ENCODE data around the gene AGO3. TPM values are rescaled to one million over a fixed set of nuclear protein-coding genes. Genes with fewer than 3 reads are reported as not detected.

AGO3 gene
- total RNA-seq, 1 experiment from 2014 or later = 26.9 TPM

GRCh38 chr1:35902671-35903070, 28.2 kb upstream of the AGO3 start:
- intact Hi-C loops (cut with micrococcal nuclease) = no loop called here
- Histone ChIP-seq H2AFZ (ENCODE audit: low read depth, low read length, poor library complexity, severe bottlenecking) (no peak overlapping the region), H3K4me2 (ENCODE audit: low read length) (no peak overlapping the region), H3K27ac (ENCODE audit: low read depth, low read length) (no peak overlapping the region), H3K9ac (ENCODE audit: low read length) (no peak overlapping the region), H3K9me2 (ENCODE audit: insufficient read depth) (no peaks in the 10 kb centered on the region), H3K36me3 (ENCODE audit: control insufficient read depth in 1 of 2, insufficient read depth in 2 of 2, low read length in 2 of 2) (peaks cover 9 to 14% of the 10 kb centered on the region in 2 experiments; a peak in 3 of 4 replicates), H3K27me3 (ENCODE audit: insufficient read depth, low read length) (no peaks in the 10 kb centered on the region), H3K4me1 (ENCODE audit: control insufficient read depth in 1 of 2, insufficient read depth in 2 of 2, low read length in 2 of 2) (no peaks in the 10 kb centered on the region), H3K9me3 (ENCODE audit: control insufficient read depth in 1 of 2, insufficient read depth in 1 of 2, low read depth in 1 of 2, low read length in 2 of 2) (no peaks in the 10 kb centered on the region), H3K4me3 (replicated peaks in 1 of 2; ENCODE audit: low read depth in 1 of 2, low read length in 2 of 2) (no peak overlapping the region), H4K20me1 (ENCODE audit: insufficient read depth) (no peaks in the 10 kb centered on the region), H3K79me2 (ENCODE audit: insufficient read depth, low read length) (no peaks in the 10 kb centered on the region)
- ChIA-PET RAD21 (ENCODE audit: low non-redundant PET in 1 of 2, low total read pairs in 2 of 2, uncharacterized antibody in 2 of 2, unreplicated experiment in 2 of 2) (interaction anchor here in 1 of 2 experiments (0.7 kb wide), 1 partner anchor 13 kb away, joined by 3 read pairs; no protein-coding TSS in a partner anchor), POLR2A (no interaction called here), CTCF (no interaction called here)
- DNase-seq (ENCODE audit: low read depth, low spot score) (no peak), ATAC-seq (no peak)
- BruUV-seq (replicated peaks) = no TSS peak
- TF ChIP-seq SP1 (IDR thresholded peaks at IDR 0.05; ENCODE audit: low read depth) = no peak
- no peak for TF ChIP-seq EZH2phosphoT487 (IDR thresholded peaks at IDR 0.05; ENCODE audit: borderline replicate concordance)
- no peak for TF ChIP-seq ATF3 (IDR thresholded peaks at IDR 0.05)
- no peak for TF ChIP-seq POLR2A (IDR thresholded peaks at IDR 0.05; ENCODE audit: borderline replicate concordance, extremely low read depth, insufficient read depth, insufficient read length)
- no peak for TF ChIP-seq CEBPB (IDR thresholded peaks at IDR 0.05; ENCODE audit: low read depth)
- no peak for TF ChIP-seq SRF (IDR thresholded peaks at IDR 0.05; ENCODE audit: low read depth)
- no peak for TF ChIP-seq ZNF274 (IDR thresholded peaks at IDR 0.05; ENCODE audit: low read depth, low read length)
- no peak for TF ChIP-seq EGR1 (IDR thresholded peaks at IDR 0.05; ENCODE audit: low read depth)
- TF ChIP-seq POLR2AphosphoS5 (IDR thresholded peaks at IDR 0.05; ENCODE audit: low read depth, low read length) = no peak
- TF ChIP-seq RAD21 (IDR thresholded peaks at IDR 0.05; ENCODE audit: low read depth) = no peak
- no peak for TF ChIP-seq ELF1 (IDR thresholded peaks at IDR 0.05; ENCODE audit: borderline replicate concordance, low read depth)

- no peak overlapping the region for H3K4me3 ChIP-seq (replicated peaks in 1 of 2; ENCODE audit: low read depth in 1 of 2, low read length in 2 of 2)
- intact Hi-C loops (cut with micrococcal nuclease) = no loop called here
- DNase-seq (ENCODE audit: low read depth, low spot score) = no peak
- no peaks in the 10 kb centered on the region for H3K9me2 ChIP-seq (ENCODE audit: insufficient read depth)
- CTCF ChIA-PET = no interaction called here
- no peak overlapping the region for H2AFZ ChIP-seq (ENCODE audit: low read depth, low read length, poor library complexity, severe bottlenecking)
- peaks cover 44 to 64% of the 10 kb centered on the region in 2 experiments; a peak in 3 of 4 replicates for H3K36me3 ChIP-seq (ENCODE audit: control insufficient read depth in 1 of 2, insufficient read depth in 2 of 2, low read length in 2 of 2)
- H3K9me3 ChIP-seq (ENCODE audit: control insufficient read depth in 1 of 2, insufficient read depth in 1 of 2, low read depth in 1 of 2, low read length in 2 of 2) = no peaks in the 10 kb centered on the region
- H3K79me2 ChIP-seq (ENCODE audit: insufficient read depth, low read length) = no peaks in the 10 kb centered on the region
- H3K4me2 ChIP-seq (ENCODE audit: low read length) = no peak overlapping the region
- H3K9ac ChIP-seq (ENCODE audit: low read length) = no peak overlapping the region
- ATAC-seq = no peak
- H3K27ac ChIP-seq (ENCODE audit: low read depth, low read length) = no peak overlapping the region
- no peak for TF ChIP-seq ZFX (IDR thresholded peaks at IDR 0.05)
- TF ChIP-seq JUND (IDR thresholded peaks at IDR 0.05) = no peak
- no peak for TF ChIP-seq SP1 (IDR thresholded peaks at IDR 0.05; ENCODE audit: low read depth)
- TF ChIP-seq CTCF (IDR thresholded peaks at IDR 0.05 in 2 of 3, conservative IDR thresholded peaks at IDR 0.05 in 1 of 3; ENCODE audit: borderline replicate concordance in 1 of 3, insufficient read depth in 1 of 3, low read depth in 2 of 3, low read length in 2 of 3) = no peak
- TF ChIP-seq CEBPB (IDR thresholded peaks at IDR 0.05; ENCODE audit: low read depth) = no peak
- no peak for TF ChIP-seq MAX (IDR thresholded peaks at IDR 0.05)
- TF ChIP-seq SRF (IDR thresholded peaks at IDR 0.05; ENCODE audit: low read depth) = no peak
- TF ChIP-seq ELF1 (IDR thresholded peaks at IDR 0.05; ENCODE audit: borderline replicate concordance, low read depth) = no peak
- no peak for TF ChIP-seq REST (IDR thresholded peaks at IDR 0.05; ENCODE audit: low read depth)
- TF ChIP-seq RAD21 (IDR thresholded peaks at IDR 0.05; ENCODE audit: low read depth) = no peak
- no peak for TF ChIP-seq ATF3 (IDR thresholded peaks at IDR 0.05)
- H3K27me3 ChIP-seq (ENCODE audit: insufficient read depth, low read length) = no peaks in the 10 kb centered on the region
- H4K20me1 ChIP-seq (ENCODE audit: insufficient read depth) = no peaks in the 10 kb centered on the region
- POLR2A ChIA-PET = no interaction called here
- RAD21 ChIA-PET (ENCODE audit: low non-redundant PET in 1 of 2, low total read pairs in 2 of 2, uncharacterized antibody in 2 of 2, unreplicated experiment in 2 of 2) = no interaction called here
- H3K4me1 ChIP-seq (ENCODE audit: control insufficient read depth in 1 of 2, insufficient read depth in 2 of 2, low read length in 2 of 2) = no peaks in the 10 kb centered on the region
- no TSS peak for BruUV-seq (replicated peaks)
These were observed 16.2 kb upstream of the AGO3 start for GRCh38 chr1:35914717-35915116.

All from HCT116 (cell line).